K562 (cell line): ENCODE data around the gene PTPMT1. TPM values are rescaled to one million over a fixed set of nuclear protein-coding genes. Genes with fewer than 3 reads are reported as not detected.
A peak's percentile ranks its signal among the peaks of the same experiment; 100 is the strongest.

Experiments
- CBX5 ChIP-seq: IDR thresholded peaks from 2 replicates; pipeline ENCODE4 v1.6.1; 2014; ENCODE audit warnings: low read depth, borderline replicate concordance
- GATAD2B ChIP-seq: fragments of 450-650 bp; IDR thresholded peaks from 2 replicates; pipeline ENCODE4 v1.6.1; 2017; ENCODE audit warnings: mild to moderate bottlenecking, borderline replicate concordance
- IRF2 ChIP-seq: sonication (generic); formaldehyde crosslinking; IDR thresholded peaks from 2 replicates; pipeline ENCODE4 v1.8.1; 2022; ENCODE audit warnings: mild to moderate bottlenecking, missing genetic modification reagents
- SIX5 ChIP-seq, 2 experiments: IDR thresholded peaks; 2 replicates each; pipeline ENCODE4 v1.6.1; 2011; ENCODE audit warnings: low read length in 2 of 2, borderline replicate concordance in 1 of 2, low read depth in 1 of 2, mild to moderate bottlenecking in 1 of 2, moderate library complexity in 1 of 2; ENCODE audit not compliant: insufficient read depth in 1 of 2
- ZNF316 ChIP-seq: fragments of 450-650 bp; IDR thresholded peaks from 2 replicates; pipeline ENCODE4 v1.6.1; 2016
- polyA plus RNA-seq, 8 experiments: library from polyadenylated mRNA; depleted of rRNA in 4 of 8; stranded (reverse) in 5 of 8; unstranded in 3 of 8; fragments of >200 nt; fragmentation: Nextera tagmentation in 2 of 8; fragmentation: Illumina TruSeq in 1 of 8; extraction: Ambion mirVana in 2 of 8; extraction: Trizol in 1 of 8; gene quantifications; 2 replicates each; pipeline versions ENCODE4 v1.2.1 to v1.2.3, GENCODE V29; 2011 to 2014; ENCODE audit warnings: inconsistent platforms in 1 of 8, missing spikeins in 1 of 8
- total RNA-seq, 7 experiments: library from RNA; depleted of rRNA in 6 of 7; stranded (reverse); fragments of >200 nt in 6 of 7; fragmentation: Illumina TruSeq in 2 of 7; extraction: Trizol in 2 of 7; gene quantifications; 2 replicates each; pipeline versions ENCODE4 v1.2.1 to v1.2.3, GENCODE V29; 2011 to 2021; ENCODE audit warnings: low replicate concordance in 1 of 7
- TF ChIP-seq, protein P1 (sequence below): IDR thresholded peaks from 3 replicates; pipeline ENCODE4 v1.6.1; 2011; ENCODE audit warnings: borderline replicate concordance, mild to moderate bottlenecking, moderate library complexity; ENCODE audit not compliant: insufficient read length; ENCODE audit errors: extremely low read depth
- TF ChIP-seq, protein P2 (sequence below): fragments of 150-350 bp; IDR thresholded peaks from 2 replicates; pipeline ENCODE4 v1.6.1; 2014; ENCODE audit warnings: low read depth, mild to moderate bottlenecking, low read length, borderline replicate concordance

The PTPMT1 gene
- total and polyA plus RNA-seq, 9 of the 15 experiments (the other 6 are each of a cell fraction or from before 2014, with no cell fraction given) = 10.4 to 140 (median 67.2) TPM

DNA sequence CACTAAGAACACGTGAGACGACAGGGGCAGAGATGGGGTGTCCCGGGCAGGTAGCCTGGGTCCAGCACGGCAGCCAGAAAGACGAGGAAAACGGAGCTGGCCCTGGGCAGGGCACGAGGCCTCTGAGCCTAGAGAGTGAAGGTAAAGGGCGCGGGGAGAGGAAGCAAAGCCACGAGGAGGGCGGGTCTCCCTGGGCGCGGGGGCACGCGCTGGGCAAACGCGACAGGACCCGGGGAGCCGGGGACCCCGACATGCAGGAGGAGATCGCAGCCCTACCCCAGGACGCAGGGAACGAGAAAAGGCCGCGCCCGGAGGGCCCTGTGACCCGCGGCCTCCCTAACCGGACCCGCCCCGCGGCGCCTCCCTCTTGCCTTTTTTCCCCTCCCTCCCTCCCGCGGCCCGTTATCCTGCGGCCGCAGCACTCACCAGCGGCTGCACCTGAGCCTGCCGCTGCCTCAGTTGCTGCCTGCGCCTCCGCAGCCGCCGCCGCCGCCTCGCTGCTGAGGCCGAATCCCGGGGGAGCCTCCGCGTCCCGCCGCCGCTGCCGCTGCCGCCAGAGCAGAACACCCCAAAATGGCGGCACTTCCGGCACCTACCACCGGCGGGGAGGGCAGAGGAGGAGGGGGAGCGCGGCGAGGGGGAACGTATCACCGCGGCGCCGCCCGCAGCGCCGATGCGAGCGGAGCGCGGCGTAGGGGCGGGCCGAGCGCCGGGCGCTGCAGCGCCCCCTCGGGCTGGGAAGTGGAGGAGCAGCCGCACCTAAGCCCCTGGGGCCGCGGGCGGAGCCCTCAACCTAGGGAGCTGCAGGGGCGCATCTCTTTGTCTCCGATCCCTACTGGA is 12.6 kb upstream of the PTPMT1 start, which contains the start of gene CELF1 (continued):
- TF ChIP-seq, protein P1, sequence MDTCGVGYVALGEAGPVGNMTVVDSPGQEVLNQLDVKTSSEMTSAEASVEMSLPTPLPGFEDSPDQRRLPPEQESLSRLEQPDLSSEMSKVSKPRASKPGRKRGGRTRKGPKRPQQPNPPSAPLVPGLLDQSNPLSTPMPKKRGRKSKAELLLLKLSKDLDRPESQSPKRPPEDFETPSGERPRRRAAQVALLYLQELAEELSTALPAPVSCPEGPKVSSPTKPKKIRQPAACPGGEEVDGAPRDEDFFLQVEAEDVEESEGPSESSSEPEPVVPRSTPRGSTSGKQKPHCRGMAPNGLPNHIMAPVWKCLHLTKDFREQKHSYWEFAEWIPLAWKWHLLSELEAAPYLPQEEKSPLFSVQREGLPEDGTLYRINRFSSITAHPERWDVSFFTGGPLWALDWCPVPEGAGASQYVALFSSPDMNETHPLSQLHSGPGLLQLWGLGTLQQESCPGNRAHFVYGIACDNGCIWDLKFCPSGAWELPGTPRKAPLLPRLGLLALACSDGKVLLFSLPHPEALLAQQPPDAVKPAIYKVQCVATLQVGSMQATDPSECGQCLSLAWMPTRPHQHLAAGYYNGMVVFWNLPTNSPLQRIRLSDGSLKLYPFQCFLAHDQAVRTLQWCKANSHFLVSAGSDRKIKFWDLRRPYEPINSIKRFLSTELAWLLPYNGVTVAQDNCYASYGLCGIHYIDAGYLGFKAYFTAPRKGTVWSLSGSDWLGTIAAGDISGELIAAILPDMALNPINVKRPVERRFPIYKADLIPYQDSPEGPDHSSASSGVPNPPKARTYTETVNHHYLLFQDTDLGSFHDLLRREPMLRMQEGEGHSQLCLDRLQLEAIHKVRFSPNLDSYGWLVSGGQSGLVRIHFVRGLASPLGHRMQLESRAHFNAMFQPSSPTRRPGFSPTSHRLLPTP = no peak
- TF ChIP-seq, protein P2, sequence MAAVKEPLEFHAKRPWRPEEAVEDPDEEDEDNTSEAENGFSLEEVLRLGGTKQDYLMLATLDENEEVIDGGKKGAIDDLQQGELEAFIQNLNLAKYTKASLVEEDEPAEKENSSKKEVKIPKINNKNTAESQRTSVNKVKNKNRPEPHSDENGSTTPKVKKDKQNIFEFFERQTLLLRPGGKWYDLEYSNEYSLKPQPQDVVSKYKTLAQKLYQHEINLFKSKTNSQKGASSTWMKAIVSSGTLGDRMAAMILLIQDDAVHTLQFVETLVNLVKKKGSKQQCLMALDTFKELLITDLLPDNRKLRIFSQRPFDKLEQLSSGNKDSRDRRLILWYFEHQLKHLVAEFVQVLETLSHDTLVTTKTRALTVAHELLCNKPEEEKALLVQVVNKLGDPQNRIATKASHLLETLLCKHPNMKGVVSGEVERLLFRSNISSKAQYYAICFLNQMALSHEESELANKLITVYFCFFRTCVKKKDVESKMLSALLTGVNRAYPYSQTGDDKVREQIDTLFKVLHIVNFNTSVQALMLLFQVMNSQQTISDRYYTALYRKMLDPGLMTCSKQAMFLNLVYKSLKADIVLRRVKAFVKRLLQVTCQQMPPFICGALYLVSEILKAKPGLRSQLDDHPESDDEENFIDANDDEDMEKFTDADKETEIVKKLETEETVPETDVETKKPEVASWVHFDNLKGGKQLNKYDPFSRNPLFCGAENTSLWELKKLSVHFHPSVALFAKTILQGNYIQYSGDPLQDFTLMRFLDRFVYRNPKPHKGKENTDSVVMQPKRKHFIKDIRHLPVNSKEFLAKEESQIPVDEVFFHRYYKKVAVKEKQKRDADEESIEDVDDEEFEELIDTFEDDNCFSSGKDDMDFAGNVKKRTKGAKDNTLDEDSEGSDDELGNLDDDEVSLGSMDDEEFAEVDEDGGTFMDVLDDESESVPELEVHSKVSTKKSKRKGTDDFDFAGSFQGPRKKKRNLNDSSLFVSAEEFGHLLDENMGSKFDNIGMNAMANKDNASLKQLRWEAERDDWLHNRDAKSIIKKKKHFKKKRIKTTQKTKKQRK = no peak
- TF ChIP-seq IRF2 (CRISPR knock-in tag) (no peak), ZNF316 (0 out of 2 replicates have a peak, but pooled peaks have one; percentile 1), SIX5 (IDR thresholded peaks at IDR 0.05; ENCODE audit: borderline replicate concordance in 1 of 2, insufficient read depth in 1 of 2, low read depth in 1 of 2, low read length in 2 of 2) (0 out of 4 replicates have a peak, but pooled peaks of 1 of the 2 experiments have one; percentile 13), CBX5 (no peak), GATAD2B (0 out of 2 replicates have a peak, but pooled peaks have one; percentile 48)
